HS-5 (cell line): Measurements from ENCODE around the gene WAS.
"Not testable (repeated sequence)": the region's sequence is repeated elsewhere in the genome, so short reads cannot be mapped to it uniquely, and the experiment has no call there.

Experiments
- DNase-seq: peaks from one replicate; pipeline ENCODE4 v3.0.0-alpha.2; 2012; ENCODE audit warnings: low read depth

Gene WAS

DNA sequence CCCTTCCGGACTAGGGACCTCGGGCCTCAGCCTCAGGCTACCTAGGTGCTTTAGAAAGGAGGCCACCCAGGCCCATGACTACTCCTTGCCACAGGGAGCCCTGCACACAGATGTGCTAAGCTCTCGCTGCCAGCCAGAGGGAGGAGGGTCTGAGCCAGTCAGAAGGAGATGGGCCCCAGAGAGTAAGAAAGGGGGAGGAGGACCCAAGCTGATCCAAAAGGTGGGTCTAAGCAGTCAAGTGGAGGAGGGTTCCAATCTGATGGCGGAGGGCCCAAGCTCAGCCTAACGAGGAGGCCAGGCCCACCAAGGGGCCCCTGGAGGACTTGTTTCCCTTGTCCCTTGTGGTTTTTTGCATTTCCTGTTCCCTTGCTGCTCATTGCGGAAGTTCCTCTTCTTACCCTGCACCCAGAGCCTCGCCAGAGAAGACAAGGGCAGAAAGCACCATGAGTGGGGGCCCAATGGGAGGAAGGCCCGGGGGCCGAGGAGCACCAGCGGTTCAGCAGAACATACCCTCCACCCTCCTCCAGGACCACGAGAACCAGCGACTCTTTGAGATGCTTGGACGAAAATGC lies at the start of gene WAS:
Gene WAS, plus strand, starts transcription at position 389 of the 572 bp plus-strand sequence. Its CDS starts 55 bp downstream, at position 444.
- DNase-seq, result no peak

DNA sequence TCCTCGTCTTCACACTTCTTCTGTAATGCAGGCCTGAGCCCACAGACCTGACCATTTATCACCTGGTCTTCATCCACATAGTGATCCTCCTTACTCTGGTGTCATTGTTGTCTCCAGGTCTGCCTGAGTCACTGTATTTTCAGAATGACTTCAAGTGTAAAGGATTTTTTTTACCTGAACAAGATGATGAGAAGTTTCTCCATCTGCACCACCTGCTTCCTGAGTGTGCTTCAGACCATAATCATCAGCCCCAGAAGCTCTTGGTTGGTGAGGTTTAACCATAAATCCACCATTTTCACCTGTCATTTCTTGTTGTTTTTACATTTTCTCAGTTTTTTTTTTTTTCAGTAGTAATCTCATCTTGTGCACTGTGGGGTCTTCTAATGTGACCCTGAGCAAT lies 47.3 kb upstream of the WAS start:
- DNase-seq, result no peak

GRCh38 chrX:48636776-48637175 lies 46.8 kb upstream of the WAS start:
- DNase-seq, result no peak

GRCh38 chrX:48645669-48646068 lies 37.9 kb upstream of the WAS start:
- DNase-seq, result no peak

DNA sequence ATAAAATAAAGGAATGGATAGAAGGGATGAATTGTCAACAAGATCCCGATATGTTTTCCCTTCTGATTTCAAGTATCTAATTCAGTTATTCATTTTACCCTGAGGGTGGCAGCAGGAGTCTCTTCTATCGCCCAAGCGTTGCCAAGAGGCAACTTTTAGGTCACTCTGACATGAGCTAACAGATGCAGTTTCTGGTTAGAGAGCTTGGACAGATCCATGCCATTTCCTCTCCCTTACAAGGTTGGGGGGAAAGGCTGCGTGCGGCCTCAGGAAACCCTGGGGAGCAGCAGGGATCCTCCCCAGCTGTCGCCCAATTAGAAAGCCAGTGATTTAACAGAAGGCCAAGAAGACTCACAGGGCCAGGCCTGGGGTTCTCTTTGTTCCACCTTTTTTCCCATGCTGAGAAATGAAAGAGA lies 35.3 kb upstream of the WAS start:
- no peak for DNase-seq

- no peak for DNase-seq
Measured at GRCh38 chrX:48649102-48649501, 34.5 kb upstream of the WAS start.

GRCh38 chrX:48652055-48652579 lies 31.5 kb upstream of the WAS start:
- DNase-seq, result not testable (repeated sequence)

GRCh38 chrX:48654746-48655145 lies 28.9 kb upstream of the WAS start:
- not testable (repeated sequence) for DNase-seq

- DNase-seq, result not testable (repeated sequence)
Measured at GRCh38 chrX:48659686-48660085, 23.9 kb upstream of the WAS start.

DNA sequence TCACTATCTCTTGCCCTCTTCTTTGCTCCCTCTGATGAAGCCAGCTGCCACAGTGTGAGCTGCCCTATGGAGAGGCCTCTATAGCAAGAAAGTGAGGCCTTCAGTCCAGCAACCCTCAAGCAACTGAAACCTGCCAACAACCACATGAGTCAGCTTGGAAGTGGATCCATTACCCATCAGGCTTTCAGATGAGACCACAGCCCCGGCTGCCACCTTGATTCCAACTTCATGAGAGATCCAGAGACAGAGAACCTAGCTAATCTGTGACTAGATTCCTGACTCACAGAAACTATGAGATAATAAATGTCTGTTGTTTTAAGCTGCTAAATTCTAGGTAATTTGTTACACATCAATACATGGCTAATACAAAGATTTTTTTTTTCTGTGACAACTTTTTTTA lies 20.4 kb upstream of the WAS start:
- DNase-seq, result no peak

DNA sequence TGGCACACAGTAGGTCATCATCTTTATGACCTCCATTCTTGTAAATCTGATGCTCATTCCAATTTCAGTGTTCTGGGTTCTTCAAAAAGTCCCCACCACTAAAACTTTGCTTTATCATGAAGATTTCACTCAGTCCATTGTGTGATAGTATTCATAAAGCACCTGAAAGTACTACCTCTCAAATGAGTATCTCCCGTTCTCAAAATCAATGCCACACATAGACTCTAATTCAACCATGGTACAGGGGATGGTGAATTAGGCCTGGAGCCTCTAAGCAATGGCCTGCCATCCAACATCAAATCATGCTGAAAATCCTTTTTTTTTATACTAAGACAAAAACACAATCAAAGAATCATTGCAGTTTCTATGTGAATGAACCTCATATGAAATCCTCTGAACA lies 19.4 kb upstream of the WAS start:
- no peak for DNase-seq

DNA sequence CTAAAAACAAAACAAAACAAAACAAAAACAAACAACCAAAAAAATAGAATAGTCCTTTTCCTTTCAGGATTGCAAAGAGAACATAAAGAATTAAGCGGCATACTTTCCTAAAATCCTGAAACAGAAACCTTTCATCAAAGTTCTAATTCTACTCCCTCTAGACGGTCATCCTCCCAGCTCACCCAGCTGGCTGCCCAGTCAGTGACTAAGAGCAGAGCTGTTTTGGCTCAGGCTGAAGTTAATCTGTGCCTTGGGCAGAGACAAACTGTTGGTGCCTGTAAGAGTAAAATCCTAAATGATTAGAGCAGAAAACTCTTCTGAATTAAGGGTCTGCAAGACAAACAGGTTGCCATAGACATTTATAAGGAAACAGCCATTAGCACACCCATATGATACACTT lies 17.6 kb upstream of the WAS start:
- no peak for DNase-seq

- no peak for DNase-seq
Measured at GRCh38 chrX:48666649-48667048, 16.9 kb upstream of the WAS start.

GRCh38 chrX:48667509-48667908 lies 16.1 kb upstream of the WAS start:
- DNase-seq, result no peak

GRCh38 chrX:48668187-48668586 lies 15.4 kb upstream of the WAS start:
- not testable (repeated sequence) for DNase-seq

DNA sequence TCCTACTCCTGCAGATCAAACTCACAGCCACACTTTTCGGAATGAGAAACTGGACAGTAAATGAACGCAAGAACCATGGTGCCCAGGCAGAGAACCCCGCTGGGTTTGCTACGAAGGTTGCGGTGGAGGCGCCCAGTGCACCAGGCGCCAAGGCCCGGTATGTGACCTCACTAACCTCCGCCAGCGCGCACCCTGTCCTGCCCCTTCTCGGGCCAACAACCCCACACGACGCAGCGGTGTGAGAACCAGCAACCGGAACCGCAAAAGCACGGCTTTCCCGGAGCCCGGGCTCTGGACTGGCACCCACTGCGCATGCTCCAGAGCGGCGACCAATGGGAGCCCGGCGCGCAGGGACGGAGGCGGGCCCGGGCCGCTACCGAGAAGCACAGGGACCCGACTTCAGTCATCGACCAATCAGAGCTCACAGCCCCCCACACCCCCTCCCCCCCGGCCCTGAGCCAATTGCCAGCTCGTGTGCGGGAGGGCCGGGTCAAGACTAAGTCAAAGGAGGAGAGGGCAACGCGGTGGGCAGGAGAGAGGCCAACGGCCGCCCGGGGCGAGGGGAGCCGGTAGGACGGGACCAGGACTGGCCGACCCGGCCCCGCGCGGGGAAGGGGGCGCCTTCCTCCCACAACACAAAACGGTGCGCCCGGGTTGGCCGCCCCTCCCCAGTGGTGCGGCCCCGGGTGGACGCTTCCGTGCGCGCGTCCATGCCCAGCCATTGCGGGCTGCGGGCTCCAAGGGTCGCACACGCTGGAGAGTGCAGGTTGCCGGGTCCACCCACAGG lies 7.3 kb upstream of the WAS start:
- DNase-seq, result no peak

- no peak for DNase-seq
Measured at GRCh38 chrX:48676893-48677270, 6.7 kb upstream of the WAS start.

DNA sequence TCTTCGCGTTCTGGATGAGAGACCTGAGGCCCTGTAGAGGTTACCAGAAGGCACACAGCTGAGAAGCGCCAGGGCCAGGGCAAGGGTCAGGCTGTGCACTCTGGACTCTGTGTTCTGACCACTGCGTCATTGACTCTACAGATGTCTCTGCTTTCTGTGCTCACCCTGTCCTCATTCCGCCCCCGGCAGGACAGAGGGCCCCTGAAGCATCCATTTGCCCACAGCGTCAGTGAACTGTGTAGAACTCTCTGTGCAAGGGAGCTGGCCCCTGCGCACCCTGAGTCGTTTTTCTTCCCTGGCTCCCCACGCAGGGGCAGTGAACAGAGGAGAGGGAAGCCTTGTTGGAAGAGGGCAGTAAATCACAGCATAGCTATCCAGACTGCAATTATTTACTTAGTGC lies 6.1 kb upstream of the WAS start:
- no peak for DNase-seq

DNA sequence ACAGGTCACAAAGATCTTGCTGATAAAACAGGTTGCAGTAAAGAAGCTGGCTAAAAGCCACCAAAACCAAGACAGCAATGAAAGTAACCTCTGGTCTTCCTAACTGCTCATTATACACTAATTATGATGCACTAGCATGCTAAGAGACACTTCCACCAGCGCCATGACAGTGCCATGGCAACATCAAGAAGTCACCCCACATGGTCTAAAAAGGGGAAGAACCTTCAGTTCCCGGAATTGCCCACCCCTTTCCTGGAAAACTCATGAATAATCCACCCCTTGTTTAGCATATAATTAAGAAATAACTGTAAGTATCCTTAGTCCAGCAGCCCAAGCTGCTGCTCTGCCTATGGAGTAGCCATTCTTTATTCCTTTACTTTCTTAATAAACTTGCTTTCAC lies 3.1 kb upstream of the WAS start:
- not testable (repeated sequence) for DNase-seq

DNA sequence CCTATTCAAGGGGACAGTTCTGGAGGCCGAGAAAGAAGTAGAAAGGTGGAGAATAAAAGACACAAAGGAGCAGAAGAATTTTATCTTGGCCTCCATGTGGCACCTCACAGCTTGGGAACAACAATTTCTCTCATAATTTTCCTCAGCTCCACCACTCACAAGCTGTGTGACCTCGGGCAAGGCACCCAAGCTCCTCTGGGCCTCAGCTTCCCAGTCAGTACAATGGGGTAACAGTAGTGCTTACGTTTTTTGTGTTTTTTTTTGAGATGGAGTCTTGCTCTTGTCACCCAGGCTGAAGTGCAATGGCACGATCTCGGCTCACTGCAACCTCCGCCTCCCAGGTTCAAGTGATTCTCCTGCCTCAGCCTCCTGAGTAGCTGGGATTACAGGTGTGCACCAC lies 2.7 kb upstream of the WAS start:
- DNase-seq, result not testable (repeated sequence)

DNA sequence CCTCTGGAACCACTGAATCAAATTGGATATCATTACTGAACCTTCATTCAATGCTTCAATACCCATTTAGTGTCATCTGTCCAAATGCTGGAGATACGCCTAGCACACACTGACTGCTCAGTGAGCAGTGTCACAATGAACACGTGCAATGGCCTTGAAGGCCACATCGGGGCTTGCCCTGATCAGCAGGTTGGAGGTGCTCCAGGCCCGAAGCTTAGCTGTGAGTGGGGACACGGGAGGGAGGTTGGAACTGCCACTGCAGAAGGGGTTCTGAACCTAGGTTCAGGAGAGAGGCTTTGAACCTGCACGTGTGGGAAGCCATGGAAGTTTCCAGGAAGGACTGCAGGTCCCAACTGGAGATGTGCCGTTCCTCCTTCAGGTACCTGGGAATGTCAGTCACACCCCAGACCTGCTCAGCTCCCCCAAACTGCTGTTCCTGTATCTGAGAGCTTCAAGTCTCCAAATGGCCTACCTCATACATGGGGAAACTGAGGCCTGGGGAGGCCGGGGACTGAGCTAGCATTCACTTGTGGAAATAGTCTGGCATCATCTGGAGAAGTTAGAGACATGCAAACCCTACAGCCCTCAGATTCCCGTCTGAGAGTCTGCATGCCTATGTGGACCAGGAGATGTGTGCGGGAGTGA lies 1.9 kb upstream of the WAS start:
- no peak for DNase-seq

DNA sequence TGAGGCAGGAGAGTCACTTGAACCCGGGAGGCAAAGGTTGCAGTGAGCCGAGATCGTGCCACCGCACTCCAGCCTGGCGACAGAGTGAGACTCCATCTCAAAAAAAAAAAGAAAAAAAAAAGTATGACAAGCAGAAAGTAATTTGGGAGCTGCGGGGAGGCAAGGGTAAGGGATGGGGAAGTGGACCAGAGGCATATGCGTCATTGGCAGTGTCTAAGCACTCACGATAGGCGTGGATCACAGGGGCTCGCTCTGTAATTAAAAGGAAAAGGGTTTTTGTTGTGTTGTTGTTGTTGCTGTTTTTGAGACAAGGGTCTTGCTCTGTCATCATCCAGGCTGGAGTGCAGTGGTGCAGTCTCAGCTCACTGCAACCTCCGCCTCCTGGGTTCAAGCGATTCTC lies 804 bp upstream of the WAS start:
- DNase-seq, result not testable (repeated sequence)

DNA sequence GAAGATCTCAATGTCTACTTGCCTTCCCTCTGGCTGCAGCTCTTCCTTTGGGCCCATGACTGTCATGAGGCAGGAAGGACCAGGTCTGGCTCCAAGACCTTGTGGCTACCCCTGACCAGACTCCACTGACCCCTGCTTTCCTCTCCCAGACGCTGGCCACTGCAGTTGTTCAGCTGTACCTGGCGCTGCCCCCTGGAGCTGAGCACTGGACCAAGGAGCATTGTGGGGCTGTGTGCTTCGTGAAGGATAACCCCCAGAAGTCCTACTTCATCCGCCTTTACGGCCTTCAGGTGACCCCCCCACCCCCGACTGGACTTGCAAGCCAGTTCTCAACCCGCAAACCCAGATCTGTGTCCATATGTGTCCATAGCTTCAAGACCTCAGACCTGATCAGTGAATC lies 535 bp downstream of the WAS start:
- DNase-seq, result no peak
